GM10248 (cell line): ENCODE measurements around the gene GBF1.
A peak's percentile ranks its signal among the peaks of the same experiment; 100 is the strongest.

Source experiments
- CTCF ChIA-PET: fragments of 300-600 bp; sonication (Branson Sonifier 250); formaldehyde crosslinking; extraction: SDS; loops from one replicate; lab custom pipeline; 2021; ENCODE audit warnings: antibody characterized with exemption; lab: Yijun Ruan, JAX
- POLR2A ChIA-PET: fragments of 350-650 bp; sonication (Branson Sonifier 250); formaldehyde crosslinking; extraction: SDS; loops from one replicate; lab custom pipeline; 2020; ENCODE audit warnings: antibody characterized with exemption; lab: Yijun Ruan, JAX
- DNase-seq: peaks from one replicate; pipeline ENCODE4 v3.0.0; 2012; ENCODE audit errors: extremely low spot score
- TF ChIP-seq, protein P1 (sequence below): IDR thresholded peaks from 2 replicates; pipeline ENCODE4 v1.5.1; 2012; ENCODE audit warnings: mild to moderate bottlenecking, low read depth; ENCODE audit errors: extremely low read depth, missing control alignments, control extremely low read depth

GBF1 gene

DNA sequence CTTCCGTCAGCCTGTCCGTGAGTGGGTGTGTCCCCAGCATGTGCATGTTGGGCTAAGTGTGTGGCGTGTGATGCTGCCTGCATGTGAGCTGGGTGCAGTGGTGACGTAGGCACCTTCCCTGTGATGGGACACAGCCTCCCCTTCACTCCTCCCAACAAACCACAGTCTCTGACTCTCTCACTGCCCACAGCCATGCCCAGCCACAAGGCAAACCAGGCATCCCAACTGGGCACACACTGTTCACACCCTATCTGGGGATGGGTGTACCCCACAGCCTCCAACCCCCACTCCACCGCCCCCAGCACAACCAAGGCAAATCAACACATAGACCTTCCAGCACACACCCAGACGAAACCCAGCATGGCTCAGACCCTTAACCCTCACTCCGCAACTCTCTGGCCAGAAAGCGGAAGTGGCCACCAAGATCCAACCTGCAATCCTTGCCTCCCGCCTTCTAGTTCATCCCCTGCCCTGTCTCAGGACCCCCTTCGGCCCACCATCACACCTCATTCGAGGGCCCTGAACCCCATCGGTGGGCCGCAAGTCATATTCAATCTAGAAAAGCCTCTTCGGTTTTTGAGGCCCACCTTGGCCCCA lies 162.9 kb downstream of the GBF1 start:
- no peak for DNase-seq
- POLR2A ChIA-PET = no interaction called here
- TF ChIP-seq, protein P1, sequence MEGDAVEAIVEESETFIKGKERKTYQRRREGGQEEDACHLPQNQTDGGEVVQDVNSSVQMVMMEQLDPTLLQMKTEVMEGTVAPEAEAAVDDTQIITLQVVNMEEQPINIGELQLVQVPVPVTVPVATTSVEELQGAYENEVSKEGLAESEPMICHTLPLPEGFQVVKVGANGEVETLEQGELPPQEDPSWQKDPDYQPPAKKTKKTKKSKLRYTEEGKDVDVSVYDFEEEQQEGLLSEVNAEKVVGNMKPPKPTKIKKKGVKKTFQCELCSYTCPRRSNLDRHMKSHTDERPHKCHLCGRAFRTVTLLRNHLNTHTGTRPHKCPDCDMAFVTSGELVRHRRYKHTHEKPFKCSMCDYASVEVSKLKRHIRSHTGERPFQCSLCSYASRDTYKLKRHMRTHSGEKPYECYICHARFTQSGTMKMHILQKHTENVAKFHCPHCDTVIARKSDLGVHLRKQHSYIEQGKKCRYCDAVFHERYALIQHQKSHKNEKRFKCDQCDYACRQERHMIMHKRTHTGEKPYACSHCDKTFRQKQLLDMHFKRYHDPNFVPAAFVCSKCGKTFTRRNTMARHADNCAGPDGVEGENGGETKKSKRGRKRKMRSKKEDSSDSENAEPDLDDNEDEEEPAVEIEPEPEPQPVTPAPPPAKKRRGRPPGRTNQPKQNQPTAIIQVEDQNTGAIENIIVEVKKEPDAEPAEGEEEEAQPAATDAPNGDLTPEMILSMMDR = no peak
- CTCF ChIA-PET = interaction anchor here (1.7 to 6.6 kb wide), 3 partner anchors 9 to 15 kb away, joined by 8 to 65 read pairs (median 41); partner anchors contain the start of genes FBXL15 and NFKB2

DNA sequence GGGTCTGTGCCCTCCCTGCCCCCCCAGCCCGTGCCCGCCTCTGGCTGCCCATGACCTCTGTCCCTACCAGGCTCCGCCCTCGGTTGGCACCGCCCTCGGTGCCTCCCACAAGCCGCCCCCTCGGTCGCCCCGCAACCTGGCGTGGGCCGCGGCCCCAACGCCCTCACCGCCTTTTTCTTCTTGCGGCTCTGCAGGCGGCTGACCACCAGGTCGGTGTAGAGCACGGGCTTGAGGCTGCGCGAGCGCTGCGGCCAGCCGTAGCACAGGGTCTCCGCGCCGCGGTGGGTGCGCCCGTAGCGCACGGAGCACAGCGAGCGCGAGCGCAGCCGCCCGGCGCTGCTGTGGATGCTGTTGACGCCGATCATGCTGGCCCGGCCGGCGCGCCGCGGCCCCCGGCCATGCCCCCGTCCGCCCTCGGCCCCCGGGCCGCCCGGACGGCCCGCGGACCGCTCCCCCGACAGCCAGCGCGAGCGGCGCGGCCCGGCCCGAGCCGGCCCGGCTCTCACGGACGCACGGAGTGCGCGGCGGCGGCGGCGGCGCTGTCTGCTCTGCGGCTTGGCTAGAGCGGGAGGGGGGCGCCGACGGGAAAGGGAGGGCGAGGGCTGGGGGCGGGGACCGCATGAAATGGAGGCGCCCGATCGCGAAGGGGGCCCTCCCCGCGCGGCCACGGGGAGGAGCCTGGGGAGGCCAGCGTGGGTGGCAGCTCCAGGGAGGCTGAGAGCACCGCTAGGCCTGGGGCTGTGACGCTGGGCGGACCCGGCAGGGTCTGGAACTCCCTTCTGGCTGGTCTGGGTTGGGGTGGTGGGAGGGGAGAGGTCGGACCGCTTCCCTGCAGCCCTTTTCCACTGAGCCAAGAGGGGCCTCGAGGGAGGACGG lies 163.6 kb downstream of the GBF1 start:
- TF ChIP-seq, protein P1 = no peak
- DNase-seq = peak; percentile 75
- POLR2A ChIA-PET = no interaction called here
- CTCF ChIA-PET = interaction anchor here (0.8 to 5.5 kb wide), 9 partner anchors 10 to 179 kb away, joined by 3 to 61 read pairs (median 5); partner anchors contain the start of gene FBXL15

DNA sequence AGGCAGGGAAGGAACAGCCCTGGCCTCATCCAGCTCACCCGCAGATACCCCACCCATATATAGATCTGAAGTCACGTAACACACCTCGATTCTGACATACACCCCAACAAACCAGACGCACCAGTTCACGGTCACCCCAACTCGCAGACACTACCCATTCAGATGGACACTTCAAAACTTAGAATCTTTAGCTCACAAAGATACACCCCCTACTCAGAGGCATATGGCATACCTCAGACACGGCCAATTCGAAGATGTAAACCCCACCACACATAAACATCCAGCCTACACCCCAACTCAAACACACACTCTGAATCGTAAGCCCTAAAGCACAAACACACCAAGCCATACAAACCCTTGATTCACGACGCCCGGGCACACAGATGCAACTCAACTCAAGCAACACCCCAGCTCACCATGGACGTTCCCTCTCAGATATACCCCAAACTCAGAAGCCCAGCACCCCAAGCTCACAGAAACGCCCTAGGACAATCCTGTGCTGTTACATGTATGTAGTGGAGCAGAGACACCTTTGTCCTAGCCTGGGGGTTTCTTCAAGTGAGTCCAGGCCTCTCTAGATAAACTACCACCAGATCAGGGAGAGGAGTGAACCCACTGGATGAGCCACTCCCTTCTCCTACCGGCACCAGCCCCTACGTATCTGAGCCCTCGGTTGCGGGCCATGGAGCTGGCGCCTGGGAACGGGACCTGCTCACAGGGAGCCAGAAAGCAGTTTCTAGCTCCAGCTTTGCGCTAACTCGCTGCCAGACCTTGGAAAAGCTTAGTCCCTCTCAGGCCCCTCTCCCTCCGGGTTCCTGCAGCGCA lies 164.5 kb downstream of the GBF1 start:
- POLR2A ChIA-PET = no interaction called here

DNA sequence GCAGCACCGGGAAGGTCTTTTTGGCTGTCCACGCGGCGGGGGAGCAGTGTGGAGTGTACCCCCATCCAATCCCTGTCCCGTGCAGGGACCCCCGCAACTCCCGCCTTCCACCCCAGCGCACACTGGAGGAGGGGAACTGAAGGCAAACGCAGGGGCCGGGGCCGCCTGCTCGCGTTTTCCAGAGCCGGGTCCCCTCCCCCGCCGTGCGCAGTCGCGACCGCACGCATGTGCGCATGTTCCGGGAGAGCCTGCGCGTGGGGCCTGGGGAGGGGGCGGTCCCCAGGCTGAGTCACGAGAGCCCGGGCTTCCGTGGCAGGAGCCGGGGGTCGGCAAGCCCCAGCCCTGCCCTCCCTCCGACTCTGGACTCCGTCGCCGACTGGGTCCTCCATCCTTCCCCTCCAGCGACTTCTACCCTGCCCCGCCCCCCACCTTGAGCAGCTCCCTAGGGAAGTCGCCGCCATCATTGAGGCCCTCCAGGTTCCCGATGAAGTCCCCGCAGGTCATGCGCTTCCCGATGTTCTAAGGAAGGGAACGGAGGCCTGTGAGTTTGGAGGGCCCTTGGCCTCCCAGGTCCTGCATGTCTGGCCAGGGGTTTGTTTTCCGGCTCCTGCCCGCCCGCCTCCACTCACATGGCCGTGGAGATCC lies 165.2 kb downstream of the GBF1 start:
- DNase-seq = no peak
- TF ChIP-seq, protein P1 = no peak
- POLR2A ChIA-PET = no interaction called here
- CTCF ChIA-PET = interaction anchor here (0.8 to 5.5 kb wide), 11 partner anchors 11 to 181 kb away, joined by 3 to 61 read pairs (median 4); partner anchors contain the start of genes C10orf95 and FBXL15

More for the DNA sequence above, 164.5 kb downstream of the GBF1 start:
- TF ChIP-seq, protein P1 = no peak
- DNase-seq = no peak
- CTCF ChIA-PET = interaction anchor here (0.8 to 5.5 kb wide), 12 partner anchors 11 to 180 kb away, joined by 3 to 61 read pairs (median 4); partner anchors contain the start of genes C10orf95 and FBXL15

DNA sequence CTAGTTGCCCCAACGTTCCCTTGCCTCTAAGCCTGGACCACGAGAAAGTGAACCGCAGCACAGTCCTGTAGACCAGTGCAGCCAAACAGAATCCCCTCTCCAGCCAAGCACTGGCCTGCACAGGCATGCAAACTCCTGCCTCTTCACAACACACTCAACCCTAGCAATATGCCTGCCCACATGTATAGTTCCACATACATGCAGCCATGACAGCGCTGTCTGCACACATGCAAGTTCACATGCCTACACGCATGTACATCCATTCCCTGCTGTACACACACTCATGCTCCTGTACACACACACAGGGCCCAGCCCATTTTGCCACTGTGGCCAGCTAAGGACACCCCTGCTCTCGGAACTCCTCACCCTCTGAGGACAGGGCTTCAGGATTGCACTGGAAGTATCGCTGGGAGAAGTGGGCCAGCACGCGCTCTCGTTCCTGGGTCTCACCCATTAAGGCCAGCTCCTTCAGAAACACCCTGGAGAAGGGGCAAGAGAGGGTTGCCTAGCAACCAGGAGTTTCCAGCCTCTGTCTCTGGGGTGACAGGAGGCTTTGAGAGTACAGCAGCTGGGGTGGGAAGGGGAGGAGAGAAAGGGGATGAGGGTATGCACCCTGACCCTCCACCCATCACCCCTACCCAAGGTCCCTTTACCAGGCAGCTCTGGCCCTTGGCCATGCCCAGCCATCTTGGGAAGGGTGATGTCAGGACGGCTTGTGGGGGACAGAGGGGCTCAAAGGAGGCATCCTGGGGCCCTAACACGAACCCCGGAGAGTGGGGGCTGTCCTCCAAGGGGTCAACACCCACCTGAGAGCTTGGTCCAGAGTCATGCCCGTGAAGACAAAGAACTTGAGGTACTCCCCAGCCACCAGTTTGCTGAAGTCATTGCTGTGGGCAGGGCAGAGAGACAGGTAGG lies 166.3 kb downstream of the GBF1 start:
- CTCF ChIA-PET = interaction anchor here (1.0 to 5.5 kb wide), 9 partner anchors 8 to 185 kb away, joined by 3 to 61 read pairs (median 4); partner anchors contain the start of gene FBXL15
- DNase-seq = no peak

More for the DNA sequence above, 166.3 kb downstream of the GBF1 start:
- TF ChIP-seq, protein P1 = no peak
- POLR2A ChIA-PET = no interaction called here
